Upper lobe of left lung (tissue), 4 donors: ENCODE data around the gene NOTCH1.

Experiments used
- POLR2A ChIP-seq, 4 donors: fragments of 450-650 bp; IDR thresholded peaks; one replicate each; pipeline ENCODE4 v1.5.1; 2016 to 2017; ENCODE audit warnings: antibody characterized with exemption in 4 of 4, mild to moderate bottlenecking in 2 of 4
- TF ChIP-seq, protein P1 (sequence below), 6 experiments: fragments of 450-650 bp in 4 of 6; fragments of 200-600 bp in 2 of 6; sonication (generic) in 2 of 6; IDR thresholded peaks; one replicate each; pipeline ENCODE4 v1.5.1; 2016 to 2019; ENCODE audit warnings: antibody characterized with exemption in 6 of 6

DNA sequence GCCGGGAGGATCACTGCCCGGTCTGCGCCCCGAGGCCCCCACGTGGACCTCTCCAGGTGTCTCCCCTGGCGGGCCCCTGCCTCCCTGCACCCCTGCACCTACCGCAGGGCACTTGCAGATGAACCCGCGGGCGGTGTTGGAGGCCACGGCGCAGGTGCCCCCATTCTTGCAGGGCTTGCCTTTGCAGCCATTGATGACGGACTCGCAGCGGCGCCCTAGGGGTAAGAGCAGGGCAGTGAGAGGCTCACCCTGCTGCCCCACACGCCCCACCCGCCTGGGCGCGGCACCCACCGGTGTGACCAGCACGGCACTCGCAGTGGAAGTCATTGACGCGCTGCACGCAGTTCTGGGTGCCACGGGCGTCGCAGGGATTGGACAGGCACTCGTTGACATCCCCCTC, 39.4 kb downstream of the NOTCH1 start:
- TF ChIP-seq, protein P1, sequence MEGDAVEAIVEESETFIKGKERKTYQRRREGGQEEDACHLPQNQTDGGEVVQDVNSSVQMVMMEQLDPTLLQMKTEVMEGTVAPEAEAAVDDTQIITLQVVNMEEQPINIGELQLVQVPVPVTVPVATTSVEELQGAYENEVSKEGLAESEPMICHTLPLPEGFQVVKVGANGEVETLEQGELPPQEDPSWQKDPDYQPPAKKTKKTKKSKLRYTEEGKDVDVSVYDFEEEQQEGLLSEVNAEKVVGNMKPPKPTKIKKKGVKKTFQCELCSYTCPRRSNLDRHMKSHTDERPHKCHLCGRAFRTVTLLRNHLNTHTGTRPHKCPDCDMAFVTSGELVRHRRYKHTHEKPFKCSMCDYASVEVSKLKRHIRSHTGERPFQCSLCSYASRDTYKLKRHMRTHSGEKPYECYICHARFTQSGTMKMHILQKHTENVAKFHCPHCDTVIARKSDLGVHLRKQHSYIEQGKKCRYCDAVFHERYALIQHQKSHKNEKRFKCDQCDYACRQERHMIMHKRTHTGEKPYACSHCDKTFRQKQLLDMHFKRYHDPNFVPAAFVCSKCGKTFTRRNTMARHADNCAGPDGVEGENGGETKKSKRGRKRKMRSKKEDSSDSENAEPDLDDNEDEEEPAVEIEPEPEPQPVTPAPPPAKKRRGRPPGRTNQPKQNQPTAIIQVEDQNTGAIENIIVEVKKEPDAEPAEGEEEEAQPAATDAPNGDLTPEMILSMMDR (IDR thresholded peaks at IDR 0.05) = no peak
- TF ChIP-seq POLR2A (IDR thresholded peaks at IDR 0.05) = no peak
